H1 (cell line): ENCODE results near the gene GPR155. TPM values are rescaled to one million over a fixed set of nuclear protein-coding genes. Genes with fewer than 3 reads are reported as not detected.

ENCODE experiments used
- CBX8 ChIP-seq: fragments of 300-800, 300-1000 bp; sonication (generic); IDR thresholded peaks from 2 replicates; pipeline ENCODE4 v1.7.1; 2016; ENCODE audit warnings: low read depth, low read length, borderline replicate concordance
- CHD2 ChIP-seq: IDR thresholded peaks from 2 replicates; pipeline ENCODE4 v1.6.1; 2012; ENCODE audit warnings: low read length, improper control_type of control experiment
- CHD7 ChIP-seq: fragments of 300-600 bp; sonication (generic); IDR thresholded peaks from 2 replicates; pipeline ENCODE4 v1.7.1; 2012; ENCODE audit warnings: low read length, moderate library complexity, mild to moderate bottlenecking, inconsistent platforms; ENCODE audit not compliant: insufficient replicate concordance
- HDAC6 ChIP-seq: IDR thresholded peaks from one replicate; pipeline ENCODE4 v1.7.1; 2012; ENCODE audit warnings: low read depth, mild to moderate bottlenecking, inconsistent platforms, low read length, moderate library complexity
- KDM1A ChIP-seq: fragments of 200-600, 300-600 bp; sonication (generic); IDR thresholded peaks from 2 replicates; pipeline ENCODE4 v1.7.1; 2016; ENCODE audit warnings: mild to moderate bottlenecking, low read length, borderline replicate concordance
- PHF8 ChIP-seq: fragments of 200-600 bp; sonication (generic); conservative IDR thresholded peaks from 2 replicates; pipeline ENCODE4 v1.7.1; 2012; ENCODE audit warnings: low read depth, mild to moderate bottlenecking, inconsistent platforms, low read length, moderate library complexity
- SP2 ChIP-seq: IDR thresholded peaks from 2 replicates; pipeline ENCODE4 v1.6.1; 2012; ENCODE audit warnings: mild to moderate bottlenecking, low read length, inconsistent platforms
- USF2 ChIP-seq: IDR thresholded peaks from 2 replicates; pipeline ENCODE4 v1.6.1; 2011; ENCODE audit warnings: low read length, improper control_type of control experiment
- ZNF274 ChIP-seq: IDR thresholded peaks from 2 replicates; pipeline ENCODE4 v1.7.0; 2012; ENCODE audit warnings: low read length, borderline replicate concordance; ENCODE audit errors: extremely low read depth
- polyA plus RNA-seq, 7 experiments: library from polyadenylated mRNA; depleted of rRNA in 3 of 7; stranded (reverse) in 5 of 7; unstranded in 2 of 7; fragments of >200 nt in 5 of 7; fragments of 200-250 nt in 2 of 7; gene quantifications; 1 replicate in 5 of 7; 2 replicates in 1 of 7; 4 replicates in 1 of 7; pipeline versions ENCODE4 v1.2.1 to v1.2.3, GENCODE V29; 2011 to 2013; ENCODE audit warnings: missing spikeins in 2 of 7, mixed read lengths in 2 of 7
- total RNA-seq: library from RNA; stranded (reverse); fragmentation: NEBNext Ultra II Directional; extraction: Animal tissue kit (Norgen Biotek cat#: 25700); gene quantifications from 2 replicates; pipeline ENCODE4 v1.2.1, GENCODE V29; 2021

GPR155 gene
- total and polyA plus RNA-seq, 2 of the 8 experiments (the other 6 are each of a cell fraction or from before 2014, with no cell fraction given) = 0.26 to 2.1 TPM

GRCh38 chr2:174403628-174404027, 83.2 kb downstream of the GPR155 start (continued):
- TF ChIP-seq CHD7 = no peak
- no peak for TF ChIP-seq PHF8
- no peak for TF ChIP-seq SP2
- TF ChIP-seq CBX8 = no peak
- TF ChIP-seq KDM1A = no peak
- TF ChIP-seq CHD2 = no peak
- no peak for TF ChIP-seq HDAC6
- no peak for TF ChIP-seq ZNF274
- no peak for TF ChIP-seq USF2
